Muscle of leg (tissue), 11 donors: ENCODE data around the gene MGAT5. TPM values are rescaled to one million over a fixed set of nuclear protein-coding genes. Genes with fewer than 3 reads are reported as not detected.

Experiments
- DNase-seq: peaks from one replicate; pipeline ENCODE4 v3.0.0; 2013
- H3K27ac ChIP-seq: one replicate; pipeline ENCODE4 v1.5.1; 2013; ENCODE audit warnings: mild to moderate bottlenecking, low read length, control low read depth
- H3K27me3 ChIP-seq: one replicate; pipeline ENCODE4 v1.6.1; 2013; ENCODE audit warnings: low read length; ENCODE audit not compliant: control insufficient read depth, insufficient read depth
- H3K36me3 ChIP-seq: one replicate; pipeline ENCODE4 v1.6.1; 2013; ENCODE audit warnings: low read length; ENCODE audit not compliant: control insufficient read depth, insufficient read depth
- H3K4me1 ChIP-seq: one replicate; pipeline ENCODE4 v1.6.1; 2013; ENCODE audit warnings: low read length; ENCODE audit not compliant: control insufficient read depth, insufficient read depth
- H3K4me3 ChIP-seq: one replicate; pipeline ENCODE4 v1.5.1; 2013; ENCODE audit warnings: low read length, control low read depth
- H3K9me3 ChIP-seq: replicated peaks from 2 replicates; pipeline ENCODE4 v1.6.1; 2013; ENCODE audit warnings: low read depth, low read length; ENCODE audit not compliant: control insufficient read depth
- WGBS: methylation state at CpG from one replicate; pipeline ENCODE4 v1.1.5; 2013; ENCODE audit warnings: missing lambda C conversion rate; ENCODE audit not compliant: insufficient coverage; 5-methylcytosine and 5-hydroxymethylcytosine counted together
- polyA plus RNA-seq, 8 donors: library from polyadenylated mRNA; unstranded; fragments of 120-200 nt; gene quantifications; one replicate each; pipeline versions ENCODE4 v1.2.1 to v1.2.3, GENCODE V29; 2013; ENCODE audit warnings: inconsistent platforms in 1 of 8, low replicate concordance in 1 of 8; ENCODE audit not compliant: insufficient read length in 8 of 8, insufficient read depth in 1 of 8
- total RNA-seq: library from RNA; stranded (reverse); fragments of 120-200 nt; gene quantifications from one replicate; pipeline ENCODE4 v1.2.4, GENCODE V29; 2013

MGAT5 gene
- total and polyA plus RNA-seq, 9 donors: 14.5 to 29.7 (median 23.8) TPM

DNA sequence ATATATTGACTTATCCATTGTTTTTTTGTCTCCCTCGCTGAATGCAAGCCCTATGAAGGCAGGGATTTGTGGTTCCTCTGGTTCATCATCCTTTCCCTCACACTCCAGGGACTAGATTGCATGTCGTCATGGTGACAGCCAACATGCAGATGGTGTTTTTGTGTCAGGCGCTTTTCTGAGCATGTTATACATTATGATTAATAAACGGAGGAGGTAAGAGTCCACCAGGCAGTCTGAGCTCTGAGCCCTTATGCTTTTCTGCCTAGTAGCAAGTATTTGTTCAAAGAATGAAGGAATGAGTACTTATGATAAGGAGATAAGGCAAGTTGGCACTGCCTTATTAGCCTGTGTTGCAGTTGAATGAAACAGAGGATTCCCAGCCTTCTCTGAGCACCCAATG is 181.6 kb downstream of the MGAT5 start:
- peaks cover 45% of the 10 kb centered on the region for H3K36me3 ChIP-seq
- H3K27me3 ChIP-seq: no peaks in the 10 kb centered on the region
- H3K9me3 ChIP-seq: no peaks in the 10 kb centered on the region
- WGBS: 90% methylated on average over 2 of the region's 4 CpGs
- no peak overlapping the region for H3K4me3 ChIP-seq
- no peak overlapping the region for H3K27ac ChIP-seq
- no peak for DNase-seq
- H3K4me1 ChIP-seq: no peaks in the 10 kb centered on the region

DNA sequence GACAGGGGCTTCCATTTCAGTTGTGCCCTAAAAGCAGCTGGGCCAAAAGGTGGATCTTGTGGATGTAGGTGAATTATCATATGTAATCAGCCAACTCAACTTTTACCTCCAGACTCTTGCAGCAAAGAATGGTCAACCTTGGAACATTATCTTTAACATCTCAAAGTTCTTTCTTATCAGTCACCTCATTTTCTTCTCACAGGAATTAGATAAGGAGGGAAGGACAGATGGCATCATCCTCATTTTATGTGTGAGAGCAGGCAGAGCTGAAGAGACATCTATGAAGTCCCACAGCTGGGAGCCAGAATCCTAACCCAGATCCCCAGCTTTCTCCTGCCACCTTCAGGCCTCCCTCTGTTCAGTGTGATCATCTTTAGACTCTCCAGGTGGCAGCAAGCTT is 182.1 kb downstream of the MGAT5 start:
- H3K4me1 ChIP-seq: no peaks in the 10 kb centered on the region
- no peaks in the 10 kb centered on the region for H3K27me3 ChIP-seq
- no peak overlapping the region for H3K4me3 ChIP-seq
- no peaks in the 10 kb centered on the region for H3K9me3 ChIP-seq
- no peak for DNase-seq
- H3K27ac ChIP-seq: no peak overlapping the region
- H3K36me3 ChIP-seq: peaks cover 41% of the 10 kb centered on the region

DNA sequence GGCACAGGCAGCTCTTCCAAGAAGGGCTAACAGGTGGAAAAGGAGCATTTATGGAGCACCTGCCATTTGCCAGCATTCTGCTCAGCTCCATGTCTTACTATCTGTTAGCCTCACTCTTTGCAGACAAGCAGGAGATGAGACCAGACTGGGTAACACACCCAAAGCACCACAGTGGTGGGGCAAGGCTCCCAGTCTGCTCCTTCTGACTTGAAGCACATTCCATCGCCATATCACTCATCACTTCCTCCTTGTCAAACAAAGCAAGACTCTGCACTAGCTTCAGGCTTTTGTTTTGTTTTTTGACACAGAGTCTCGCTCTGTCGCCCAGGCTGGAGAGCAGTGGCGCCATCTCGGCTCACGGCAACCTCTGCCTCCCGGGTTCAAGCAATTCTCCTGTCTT is 182.8 kb downstream of the MGAT5 start:
- no peak overlapping the region for H3K4me3 ChIP-seq
- H3K4me1 ChIP-seq: no peaks in the 10 kb centered on the region
- no peaks in the 10 kb centered on the region for H3K27me3 ChIP-seq
- WGBS: 94% methylated on average over 7 of the region's 7 CpGs
- H3K9me3 ChIP-seq: no peaks in the 10 kb centered on the region
- no peak overlapping the region for H3K27ac ChIP-seq
- H3K36me3 ChIP-seq: peaks cover 35% of the 10 kb centered on the region
- DNase-seq: no peak

DNA sequence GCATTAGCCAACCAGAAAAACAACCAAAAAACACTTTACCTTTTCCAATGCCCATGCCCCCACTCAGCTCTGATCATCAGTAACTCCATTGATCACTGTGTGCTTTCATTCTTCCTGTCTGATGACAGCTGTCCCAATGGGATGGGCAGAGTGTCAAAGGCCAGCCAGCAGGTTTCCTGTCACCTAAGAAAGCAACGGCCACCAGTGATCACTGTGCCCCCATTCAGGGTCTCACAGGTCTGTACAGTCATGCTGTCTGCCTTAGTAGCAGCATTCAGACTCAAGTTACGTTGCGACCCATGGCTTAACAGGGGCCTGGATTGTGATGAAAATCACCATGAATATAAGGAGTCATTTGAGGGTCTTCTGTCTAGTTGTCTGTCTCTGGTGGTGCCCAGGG is 184.5 kb downstream of the MGAT5 start:
- H3K36me3 ChIP-seq: peaks cover 39% of the 10 kb centered on the region
- H3K27ac ChIP-seq: no peak overlapping the region
- 70% methylated on average over 3 of the region's 3 CpGs for WGBS
- H3K27me3 ChIP-seq: no peaks in the 10 kb centered on the region
- no peak for DNase-seq
- no peaks in the 10 kb centered on the region for H3K9me3 ChIP-seq
- no peaks in the 10 kb centered on the region for H3K4me1 ChIP-seq
- no peak overlapping the region for H3K4me3 ChIP-seq

DNA sequence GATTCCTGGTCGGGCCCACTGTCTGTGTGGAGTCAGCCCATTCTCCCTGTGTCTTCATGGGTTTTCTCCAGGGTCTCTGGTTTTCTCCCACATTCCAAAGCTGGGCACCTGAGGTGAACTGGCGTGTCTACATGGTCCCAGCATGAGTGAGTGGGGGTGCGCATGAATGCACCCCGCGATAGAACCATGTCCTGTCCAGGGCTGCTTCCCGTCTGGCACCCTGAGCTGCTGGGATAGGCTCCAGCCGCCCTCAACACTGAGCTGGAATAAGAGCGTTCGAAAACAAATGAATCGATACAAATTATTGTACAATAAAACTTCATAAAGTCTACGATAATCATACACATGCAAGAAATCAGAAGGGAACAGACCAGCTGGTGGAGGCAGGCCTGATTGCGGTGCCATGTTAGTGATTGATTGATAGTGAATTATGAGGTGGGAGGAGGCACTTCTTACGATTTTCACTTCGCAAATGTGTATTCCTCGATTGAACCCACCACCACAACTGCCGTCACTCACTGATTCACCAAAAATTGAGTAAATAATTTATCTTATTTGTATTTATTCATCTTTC is 186.6 kb downstream of the MGAT5 start:
- DNase-seq: no peak
- H3K27ac ChIP-seq: no peak overlapping the region
- H3K36me3 ChIP-seq: peaks cover 30% of the 10 kb centered on the region
- no peaks in the 10 kb centered on the region for H3K27me3 ChIP-seq
- 83% methylated on average over 6 of the region's 16 CpGs for WGBS
- H3K9me3 ChIP-seq: no peaks in the 10 kb centered on the region
- no peak overlapping the region for H3K4me3 ChIP-seq
- H3K4me1 ChIP-seq: peaks cover 10% of the 10 kb centered on the region

DNA sequence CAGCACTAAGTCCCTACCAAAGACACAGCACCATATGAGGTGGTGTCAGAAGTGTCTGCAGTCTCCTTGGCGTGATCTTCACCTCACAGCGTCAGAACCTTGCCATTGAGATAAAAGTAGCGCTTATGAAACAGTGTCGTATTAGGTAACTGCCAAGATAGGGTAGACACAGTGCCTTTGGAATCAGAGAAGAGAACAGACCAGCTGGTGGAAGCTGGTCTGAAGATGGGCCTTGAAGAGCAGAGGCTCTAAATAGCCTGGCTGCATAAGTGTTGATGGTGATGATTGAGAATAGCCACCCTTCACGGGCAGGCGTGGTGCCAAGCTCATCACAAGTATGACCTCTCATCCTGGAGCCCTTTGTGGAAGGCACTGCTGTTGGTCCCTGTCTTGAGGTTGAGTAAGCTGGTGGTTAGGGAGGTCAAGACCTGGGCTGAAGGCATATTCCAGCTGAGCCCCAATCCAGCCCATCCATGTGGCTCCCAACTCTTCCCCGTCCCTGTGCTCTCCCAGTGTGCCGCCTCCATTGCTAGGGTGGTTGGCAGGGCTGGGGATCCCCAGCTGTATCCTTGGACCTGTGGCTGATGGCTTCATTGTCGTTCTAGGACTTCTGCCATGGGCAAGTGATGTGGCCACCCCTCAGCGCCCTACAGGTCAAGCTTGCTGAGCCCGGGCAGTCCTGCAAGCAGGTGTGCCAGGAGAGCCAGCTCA is 187.4 kb downstream of the MGAT5 start:
- Histone ChIP-seq H3K4me3 (no peak overlapping the region), H3K27ac (no peak overlapping the region), H3K4me1 (peaks cover 19% of the 10 kb centered on the region), H3K27me3 (no peaks in the 10 kb centered on the region), H3K36me3 (peaks cover 26% of the 10 kb centered on the region), H3K9me3 (no peaks in the 10 kb centered on the region)
- DNase-seq: peak; percentile 22
- 95% methylated on average over 10 of the region's 11 CpGs for WGBS

DNA sequence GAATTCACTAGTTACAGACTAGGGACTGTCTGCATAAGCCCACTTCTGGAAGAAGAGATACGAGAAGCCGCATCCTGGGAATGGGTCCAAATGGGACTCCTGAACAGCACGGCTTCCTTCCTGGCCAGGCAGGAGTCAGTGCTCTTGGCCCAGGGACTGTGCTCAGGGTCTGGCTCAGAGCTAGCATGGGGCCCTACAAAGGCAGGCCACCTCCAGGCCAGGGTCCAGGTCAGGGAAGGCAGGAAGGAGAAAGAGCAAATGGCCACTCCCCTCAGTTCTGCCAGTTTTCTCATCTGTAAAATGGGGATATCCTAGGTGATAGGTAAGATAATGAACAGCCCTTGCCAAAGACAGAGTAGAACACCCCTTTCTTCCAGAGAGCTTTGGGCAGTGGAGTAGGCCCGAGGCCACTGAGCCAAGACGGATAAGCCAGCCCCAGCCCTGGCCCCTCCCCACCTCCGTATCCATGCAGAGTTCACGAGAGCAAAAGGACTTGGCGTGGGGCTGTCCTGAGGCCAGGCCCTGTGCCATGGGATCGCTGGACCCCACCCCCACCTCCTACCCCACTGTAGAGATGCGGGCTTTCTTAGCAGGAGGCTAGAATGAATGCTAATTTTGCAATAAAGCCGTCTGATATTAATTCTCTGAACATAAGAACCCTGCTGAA is 190.1 kb downstream of the MGAT5 start:
- Histone ChIP-seq H3K27me3 (no peaks in the 10 kb centered on the region), H3K36me3 (peaks cover 28% of the 10 kb centered on the region), H3K27ac (no peak overlapping the region), H3K4me3 (no peak overlapping the region), H3K4me1 (peaks cover 40% of the 10 kb centered on the region), H3K9me3 (no peaks in the 10 kb centered on the region)
- peak; percentile 47 for DNase-seq
- WGBS: 43% methylated on average over 5 of the region's 11 CpGs

DNA sequence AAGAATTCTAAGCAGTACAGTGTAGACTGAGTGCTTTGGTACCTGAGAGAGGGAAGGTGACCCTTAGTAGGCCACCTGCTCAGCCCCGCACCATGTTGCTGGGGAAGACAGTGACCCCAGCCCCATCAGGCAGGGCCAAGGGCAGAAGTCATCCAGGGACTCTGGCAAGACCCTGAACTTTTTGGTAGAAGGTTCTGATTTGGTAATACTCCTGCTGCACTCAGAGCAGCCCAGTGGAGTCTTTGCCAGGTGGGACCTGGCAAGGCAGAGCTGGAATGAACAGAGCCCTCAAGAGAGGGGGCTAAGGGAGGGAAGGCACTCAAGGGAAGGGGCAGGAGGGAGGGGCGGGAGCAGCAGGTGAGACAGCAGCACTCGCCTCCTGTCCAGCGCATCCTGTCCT is 191.2 kb downstream of the MGAT5 start:
- H3K4me1 ChIP-seq: peaks cover 40% of the 10 kb centered on the region
- WGBS: 100% methylated on average over 2 of the region's 4 CpGs
- H3K36me3 ChIP-seq: peaks cover 32% of the 10 kb centered on the region
- no peak overlapping the region for H3K27ac ChIP-seq
- no peak for DNase-seq
- no peak overlapping the region for H3K4me3 ChIP-seq
- H3K27me3 ChIP-seq: no peaks in the 10 kb centered on the region
- H3K9me3 ChIP-seq: no peaks in the 10 kb centered on the region

DNA sequence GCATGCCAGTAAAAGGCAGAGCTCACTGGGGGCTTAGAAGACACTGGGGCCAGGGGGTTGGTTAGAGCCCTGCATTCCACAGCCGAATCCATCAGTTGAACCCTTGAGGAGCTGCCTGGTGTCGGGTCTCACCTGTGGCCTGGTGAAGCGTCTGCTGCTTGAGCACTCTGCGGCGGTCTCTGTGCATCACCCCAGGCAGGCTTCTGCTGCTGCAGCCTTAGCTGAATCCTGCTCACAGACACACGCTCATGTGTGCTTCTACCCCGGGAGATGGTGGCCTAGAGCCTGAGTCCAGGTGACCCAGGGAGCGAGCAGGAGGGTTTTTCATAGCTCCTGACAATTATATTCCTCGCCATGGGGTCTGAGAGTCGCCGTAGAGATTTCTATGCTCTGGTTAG is 192.1 kb downstream of the MGAT5 start:
- Histone ChIP-seq H3K9me3 (no peaks in the 10 kb centered on the region), H3K36me3 (peaks cover 32% of the 10 kb centered on the region), H3K27ac (no peak overlapping the region), H3K4me1 (peaks cover 40% of the 10 kb centered on the region), H3K4me3 (no peak overlapping the region), H3K27me3 (no peaks in the 10 kb centered on the region)
- WGBS: 56% methylated on average over 7 of the region's 11 CpGs
- DNase-seq: no peak

DNA sequence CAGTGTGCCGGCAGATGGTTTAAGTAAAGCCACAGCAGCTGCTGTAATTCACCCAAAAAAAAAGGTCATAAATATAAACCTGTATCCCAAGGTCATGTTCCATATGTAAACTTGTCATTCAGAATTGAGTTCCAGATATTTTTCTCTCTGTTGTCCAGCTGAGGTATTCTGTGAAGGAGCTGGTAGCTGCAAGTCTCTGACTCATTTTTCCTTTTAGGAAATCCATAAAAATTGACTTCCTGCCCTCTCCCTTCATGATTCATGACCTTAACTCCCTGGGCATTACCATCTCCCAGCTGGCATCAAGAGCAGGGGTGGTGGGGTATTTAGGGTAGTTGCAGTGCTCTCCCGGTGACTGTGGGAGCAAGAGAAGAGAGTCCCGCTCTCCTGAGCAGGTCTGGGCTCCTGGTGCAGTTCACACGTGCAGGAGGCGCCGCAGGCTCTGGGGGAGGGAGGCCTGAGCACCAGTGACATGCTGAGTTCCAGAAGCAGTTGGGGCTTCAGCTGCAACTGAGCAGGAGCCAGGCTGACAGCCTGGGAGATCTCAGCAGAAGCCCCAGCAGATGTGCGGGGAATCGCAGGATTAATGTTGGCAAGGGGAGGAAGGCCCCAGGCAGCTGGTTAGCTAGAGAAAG is 192.6 kb downstream of the MGAT5 start:
- peaks cover 40% of the 10 kb centered on the region for H3K4me1 ChIP-seq
- H3K27me3 ChIP-seq: no peaks in the 10 kb centered on the region
- H3K36me3 ChIP-seq: peaks cover 32% of the 10 kb centered on the region
- H3K9me3 ChIP-seq: no peaks in the 10 kb centered on the region
- WGBS: 27% methylated on average over 5 of the region's 8 CpGs
- H3K4me3 ChIP-seq: no peak overlapping the region
- peak overlapping the region; percentile 79 for H3K27ac ChIP-seq
- DNase-seq: peak; percentile 94
